H1 (cell line): ENCODE data around the gene PDE2A. TPM values are rescaled to one million over a fixed set of nuclear protein-coding genes. Genes with fewer than 3 reads are reported as not detected.

Source experiments
- CTCF ChIA-PET: fragments of 300-600 bp; sonication (Branson Sonifier 250); formaldehyde crosslinking; loops from one replicate; lab custom pipeline; 2021; ENCODE audit not compliant: partially characterized antibody; lab: Charles Lee
- POLR2A ChIA-PET: fragments of 300-600 bp; sonication (Branson Sonifier 250); formaldehyde crosslinking; loops from one replicate; lab custom pipeline; 2021; ENCODE audit warnings: inconsistent platforms; ENCODE audit not compliant: partially characterized antibody; lab: Charles Lee
- DNase-seq, 2 experiments: peaks; one replicate each; pipeline versions ENCODE4 v3.0.0 to v3.0.0-alpha.2; 2010 to 2022; ENCODE audit warnings: low spot score in 2 of 2, low read depth in 1 of 2, mixed read lengths in 1 of 2
- FAIRE-seq: peaks from 2 replicates; lab custom pipeline; 2011; peaks lifted over from hg19 to GRCh38; lab: Jason Lieb, UNC
- H2AFZ ChIP-seq: 2 replicates; pipeline ENCODE4 v1.8.1; 2012; ENCODE audit warnings: low read length, inconsistent platforms
- H2AK5ac ChIP-seq: 2 replicates; pipeline ENCODE4 v1.6.1; 2013; ENCODE audit warnings: low read depth, low read length
- H2BK120ac ChIP-seq: replicated peaks from 2 replicates; pipeline ENCODE3; 2013; ENCODE audit warnings: low read depth, low read length, inconsistent platforms
- H2BK12ac ChIP-seq: 2 replicates; pipeline ENCODE4 v1.6.1; 2013; ENCODE audit warnings: low read depth, low read length
- H2BK15ac ChIP-seq: 2 replicates; pipeline ENCODE4 v1.6.1; 2013; ENCODE audit warnings: low read length
- H2BK20ac ChIP-seq: 2 replicates; pipeline ENCODE4 v1.6.1; 2013; ENCODE audit warnings: low read length
- H2BK5ac ChIP-seq: 2 replicates; pipeline ENCODE4 v1.6.1; 2013; ENCODE audit warnings: low read depth, low read length
- H3K14ac ChIP-seq: 2 replicates; pipeline ENCODE4 v1.6.1; 2013; ENCODE audit warnings: inconsistent platforms; ENCODE audit not compliant: insufficient read length
- H3K18ac ChIP-seq: 2 replicates; pipeline ENCODE4 v1.6.1; 2013; ENCODE audit warnings: low read length; ENCODE audit errors: extremely low read depth
- H3K23ac ChIP-seq: 2 replicates; pipeline ENCODE4 v1.6.1; 2013; ENCODE audit warnings: inconsistent platforms; ENCODE audit not compliant: insufficient read length
- H3K23me2 ChIP-seq: 2 replicates; pipeline ENCODE4 v1.6.1; 2013; ENCODE audit warnings: low read depth, low read length
- H3K27ac ChIP-seq: 2 replicates; pipeline ENCODE4 v1.6.1; 2011; ENCODE audit warnings: low read depth, low read length, inconsistent platforms
- H3K27me3 ChIP-seq, 4 experiments: replicated peaks in 1 of 4; 1 replicate in 1 of 4; 2 replicates in 3 of 4; pipeline versions ENCODE4 v1.6.1 to v1.8.1; 2011 to 2013; ENCODE audit warnings: low read length in 3 of 4, mild to moderate bottlenecking in 3 of 4, inconsistent platforms in 2 of 4, mixed read lengths in 2 of 4, moderate library complexity in 1 of 4; ENCODE audit not compliant: control insufficient read depth in 3 of 4, insufficient read depth in 3 of 4; ENCODE audit errors: extremely low read depth in 1 of 4
- H3K36me3 ChIP-seq, 4 experiments: 2 replicates each; pipeline versions ENCODE4 v1.6.1 to v1.8.1; 2011 to 2013; ENCODE audit warnings: mild to moderate bottlenecking in 4 of 4, low read length in 3 of 4, moderate library complexity in 2 of 4, control low read depth in 1 of 4, inconsistent platforms in 1 of 4; ENCODE audit not compliant: insufficient read depth in 4 of 4, control insufficient read depth in 2 of 4
- H3K4ac ChIP-seq: replicated peaks from 2 replicates; pipeline ENCODE3; 2013; ENCODE audit warnings: low read length, low read depth, mixed read lengths, inconsistent platforms; ENCODE audit not compliant: insufficient read length
- H3K4me1 ChIP-seq, 4 experiments: replicated peaks in 1 of 4; 1 replicate in 1 of 4; 2 replicates in 3 of 4; pipeline versions ENCODE4 v1.6.1 to v1.8.1; 2011 to 2013; ENCODE audit warnings: low read length in 3 of 4, inconsistent platforms in 2 of 4, mixed read lengths in 1 of 4; ENCODE audit not compliant: insufficient read depth in 4 of 4, control insufficient read depth in 3 of 4
- H3K4me2 ChIP-seq, 2 experiments: 2 replicates each; pipeline versions ENCODE4 v1.6.1 to v1.8.1; 2011 to 2013; ENCODE audit warnings: low read depth in 2 of 2, low read length in 2 of 2, control low read depth in 1 of 2, inconsistent platforms in 1 of 2, mild to moderate bottlenecking in 1 of 2; ENCODE audit not compliant: insufficient read depth in 1 of 2
- H3K4me3 ChIP-seq, 4 experiments: fragments of 200-600, 300-600 bp in 1 of 4; sonication (generic), shearing (Covaris generic), sonication (Bioruptor Twin) in 1 of 4; 2 replicates each; pipeline versions ENCODE4 v1.5.1 to v1.8.1; 2011 to 2016; ENCODE audit warnings: low read length in 4 of 4, low read depth in 3 of 4, control low read depth in 2 of 4, inconsistent platforms in 2 of 4, mild to moderate bottlenecking in 2 of 4, mixed read lengths in 1 of 4, moderate library complexity in 1 of 4; ENCODE audit not compliant: insufficient read depth in 2 of 4; ENCODE audit errors: extremely low read depth in 1 of 4
- H3K56ac ChIP-seq: replicated peaks from 2 replicates; pipeline ENCODE3; 2013; ENCODE audit warnings: low read depth, mild to moderate bottlenecking, mixed read lengths, low read length, inconsistent platforms; ENCODE audit not compliant: insufficient read length
- H3K79me1 ChIP-seq: 2 replicates; pipeline ENCODE4 v1.6.1; 2013; ENCODE audit warnings: low read depth, low read length, control low read depth
- H3K79me2 ChIP-seq, 2 experiments: 2 replicates each; pipeline versions ENCODE4 v1.6.1 to v1.8.1; 2012 to 2013; ENCODE audit warnings: low read length in 2 of 2, mild to moderate bottlenecking in 2 of 2, inconsistent platforms in 1 of 2; ENCODE audit not compliant: insufficient read depth in 2 of 2, control insufficient read depth in 1 of 2
- H3K9ac ChIP-seq, 4 experiments: replicated peaks in 1 of 4; 1 replicate in 1 of 4; 2 replicates in 3 of 4; pipeline versions ENCODE4 v1.6.1 to v1.8.1; 2011 to 2013; ENCODE audit warnings: low read depth in 3 of 4, low read length in 3 of 4, control low read depth in 2 of 4, mild to moderate bottlenecking in 2 of 4, moderate library complexity in 2 of 4, inconsistent platforms in 1 of 4; ENCODE audit errors: extremely low read depth in 1 of 4
- H3K9me3 ChIP-seq, 2 experiments: 2 replicates each; pipeline versions ENCODE4 v1.6.1 to v1.8.1; 2012 to 2013; ENCODE audit warnings: mild to moderate bottlenecking in 2 of 2, moderate library complexity in 2 of 2, control low read depth in 1 of 2, inconsistent platforms in 1 of 2, low read depth in 1 of 2, low read length in 1 of 2, mixed read lengths in 1 of 2; ENCODE audit not compliant: insufficient read depth in 2 of 2
- H4K20me1 ChIP-seq, 2 experiments: replicated peaks in 1 of 2; 2 replicates each; pipeline versions ENCODE3 to v1.8.1; 2011 to 2013; ENCODE audit warnings: inconsistent platforms in 2 of 2, low read length in 2 of 2, mild to moderate bottlenecking in 1 of 2; ENCODE audit not compliant: insufficient read depth in 2 of 2, control insufficient read depth in 1 of 2
- H4K5ac ChIP-seq: 2 replicates; pipeline ENCODE4 v1.6.1; 2013; ENCODE audit warnings: low read length, low read depth, mixed read lengths, inconsistent platforms; ENCODE audit not compliant: insufficient read length
- H4K8ac ChIP-seq: 2 replicates; pipeline ENCODE4 v1.8.0; 2013; ENCODE audit warnings: mild to moderate bottlenecking, moderate library complexity, low read length, inconsistent platforms; ENCODE audit not compliant: insufficient read depth; ENCODE audit errors: extremely low read depth
- H4K91ac ChIP-seq: replicated peaks from 2 replicates; pipeline ENCODE3; 2013; ENCODE audit warnings: low read length, mixed read lengths, inconsistent platforms; ENCODE audit not compliant: insufficient read length
- POU5F1 ChIP-seq: IDR thresholded peaks from 2 replicates; pipeline ENCODE4 v1.6.1; 2011; ENCODE audit warnings: low read depth, mild to moderate bottlenecking, low read length, moderate library complexity
- WGBS, 2 experiments: shearing (Covaris generic) in 1 of 2; methylation state at CpG; one replicate each; pipeline versions ENCODE4 v1.1.6 to v1.1.7; 2013 to 2015; ENCODE audit warnings: low lambda C conversion rate in 2 of 2, mixed read lengths in 2 of 2, inconsistent platforms in 1 of 2, low coverage in 1 of 2, missing lambda C conversion rate in 1 of 2; ENCODE audit not compliant: insufficient replicate concordance in 2 of 2, insufficient coverage in 1 of 2, insufficient read length in 1 of 2; ENCODE audit errors: extremely low coverage in 1 of 2, missing lambda C conversion rate in 1 of 2; 5-methylcytosine and 5-hydroxymethylcytosine counted together
- polyA plus RNA-seq, 7 experiments: library from polyadenylated mRNA; depleted of rRNA in 3 of 7; stranded (reverse) in 5 of 7; unstranded in 2 of 7; fragments of >200 nt in 5 of 7; fragments of 200-250 nt in 2 of 7; gene quantifications; 1 replicate in 5 of 7; 2 replicates in 1 of 7; 4 replicates in 1 of 7; pipeline versions ENCODE4 v1.2.1 to v1.2.3, GENCODE V29; 2011 to 2013; ENCODE audit warnings: missing spikeins in 2 of 7, mixed read lengths in 2 of 7
- total RNA-seq: library from RNA; stranded (reverse); fragmentation: NEBNext Ultra II Directional; extraction: Animal tissue kit (Norgen Biotek cat#: 25700); gene quantifications from 2 replicates; pipeline ENCODE4 v1.2.1, GENCODE V29; 2021

The PDE2A gene
- total and polyA plus RNA-seq, 2 of the 8 experiments (the other 6 are each of a cell fraction or from before 2014, with no cell fraction given), result 3.4 to 7.1 TPM

DNA sequence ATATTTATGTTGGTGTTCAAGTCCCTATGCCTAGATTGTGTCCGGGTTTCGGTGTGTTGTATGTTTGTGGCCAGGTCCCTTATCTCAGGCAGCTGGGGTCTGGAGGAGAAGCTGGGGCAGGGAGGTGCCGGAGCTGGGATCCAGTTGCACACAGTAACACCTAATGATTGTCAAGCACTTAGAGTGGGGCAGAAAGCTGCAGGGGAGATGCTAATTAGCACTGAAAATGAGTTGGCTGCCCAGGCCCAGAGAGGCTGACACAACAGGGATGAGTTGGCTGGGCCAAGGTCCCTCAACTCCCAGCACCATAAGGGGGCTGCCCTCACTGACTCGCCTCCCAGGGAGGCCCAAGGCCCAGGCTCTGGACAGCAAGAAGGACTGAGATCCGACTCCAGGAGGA is 12.2 kb downstream of the PDE2A start:
- no peak overlapping the region for H3K9ac ChIP-seq
- H3K4me1 ChIP-seq, result peaks cover 0 to 2% (median 1%) of the 10 kb centered on the region in 4 experiments; a peak in 2 of 7 replicates
- no peak overlapping the region for H3K4me2 ChIP-seq
- H3K23me2 ChIP-seq, result no peaks in the 10 kb centered on the region
- H2BK120ac ChIP-seq, result no peak overlapping the region
- no peak overlapping the region for H2BK20ac ChIP-seq
- no peaks in the 10 kb centered on the region for H3K36me3 ChIP-seq
- no peak overlapping the region for H4K8ac ChIP-seq
- H2BK5ac ChIP-seq, result no peak overlapping the region
- no peak for DNase-seq
- H3K27ac ChIP-seq, result no peak overlapping the region
- H4K20me1 ChIP-seq, result no peaks in the 10 kb centered on the region
- no peak overlapping the region for H3K18ac ChIP-seq
- no peak overlapping the region for H2BK12ac ChIP-seq
- CTCF ChIA-PET, result interaction anchor here (1.0 to 39.6 kb wide), 5 partner anchors 18 to 689 kb away, joined by 3 to 552 read pairs (median 3); no protein-coding TSS in a partner anchor
- no peak for TF ChIP-seq POU5F1
- no peaks in the 10 kb centered on the region for H3K79me2 ChIP-seq
- no peak overlapping the region for H3K4me3 ChIP-seq
- no peaks in the 10 kb centered on the region for H3K27me3 ChIP-seq
- FAIRE-seq, result no peak
- H2AFZ ChIP-seq, result no peak overlapping the region
- H4K5ac ChIP-seq, result no peak overlapping the region
- no peaks in the 10 kb centered on the region for H3K79me1 ChIP-seq
- 82% methylated on average over 5 of the region's 5 CpGs; no CpG with 5 or more reads in 1 of the 2 experiments for WGBS, 2 experiments
- H3K4ac ChIP-seq, result peak overlapping the region; percentile 30
- no peak overlapping the region for H2BK15ac ChIP-seq
- no peak overlapping the region for H3K14ac ChIP-seq
- H3K9me3 ChIP-seq, result peaks cover 0 to under 1% of the 10 kb centered on the region in 2 experiments; a peak in 2 of 4 replicates
- H3K23ac ChIP-seq, result no peak overlapping the region
- POLR2A ChIA-PET, result no interaction called here
- no peak overlapping the region for H3K56ac ChIP-seq
- no peak overlapping the region for H4K91ac ChIP-seq
- no peak overlapping the region for H2AK5ac ChIP-seq
